Putamen (tissue), 1 donor: ENCODE data around the gene HS3ST3B1.

ENCODE experiments used
- DNase-seq: peaks from one replicate; pipeline ENCODE4 v3.0.0-alpha.2; 2016; ENCODE audit warnings: low spot score

Gene HS3ST3B1

DNA sequence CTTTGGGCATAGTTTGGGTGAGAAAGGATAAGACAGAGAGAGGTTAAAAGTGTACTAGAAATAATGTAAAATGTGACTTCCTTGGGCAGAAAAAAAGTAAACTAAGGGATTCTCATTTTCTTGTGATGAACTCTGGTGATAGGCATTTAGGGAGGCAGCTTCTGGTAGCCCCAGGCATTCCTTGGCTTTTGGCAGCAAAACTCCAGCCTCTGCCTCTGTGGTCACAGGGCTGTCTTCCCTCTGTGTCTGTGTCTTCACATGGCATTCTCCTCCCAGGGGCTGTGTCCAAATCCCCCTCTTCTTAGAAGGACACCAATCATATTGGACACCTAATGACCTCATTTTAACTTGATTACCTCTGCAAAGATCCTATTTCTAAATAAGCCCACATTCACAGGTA is 54.7 kb downstream of the HS3ST3B1 start:
- no peak for DNase-seq

DNA sequence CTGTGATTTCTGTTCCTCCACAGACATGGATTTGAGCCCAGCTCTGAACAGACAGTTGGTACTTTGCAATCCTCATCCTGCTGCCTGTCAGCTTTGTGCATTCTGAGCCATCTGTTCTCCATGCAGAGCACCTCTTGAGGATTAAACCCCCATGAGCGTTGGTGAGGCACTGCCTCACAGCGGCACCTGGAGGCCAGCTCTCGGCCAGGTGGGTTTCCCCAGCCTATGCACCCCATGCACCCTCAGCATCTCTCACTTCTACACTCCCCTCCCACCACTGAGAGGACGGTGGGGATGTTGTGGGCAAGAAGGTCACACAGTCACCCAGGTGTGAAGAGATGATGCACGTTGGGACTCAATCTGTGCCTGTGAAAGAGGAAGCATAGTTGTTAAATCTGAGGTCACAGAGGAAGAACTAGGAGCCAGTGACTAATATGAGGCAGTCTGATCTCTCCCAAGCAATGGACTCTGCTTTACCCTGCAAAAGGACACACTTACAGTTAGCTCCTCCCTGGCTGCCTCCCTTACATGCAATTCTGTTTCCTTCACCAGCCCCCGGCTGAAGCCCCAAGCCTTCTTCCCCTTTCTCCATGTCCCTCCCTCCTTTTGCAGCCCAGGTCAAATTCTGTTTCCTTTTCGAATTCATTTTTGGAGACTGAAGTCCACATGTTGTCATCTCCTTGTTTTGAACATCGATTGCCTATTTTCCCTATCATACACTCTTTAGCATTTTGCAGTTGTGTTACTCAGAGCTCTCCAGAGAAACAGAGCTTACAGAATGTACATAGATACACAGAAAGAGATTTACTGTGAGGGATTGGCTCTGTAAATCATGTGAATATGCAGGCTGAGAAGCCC is 58.5 kb downstream of the HS3ST3B1 start:
- DNase-seq = no peak

DNA sequence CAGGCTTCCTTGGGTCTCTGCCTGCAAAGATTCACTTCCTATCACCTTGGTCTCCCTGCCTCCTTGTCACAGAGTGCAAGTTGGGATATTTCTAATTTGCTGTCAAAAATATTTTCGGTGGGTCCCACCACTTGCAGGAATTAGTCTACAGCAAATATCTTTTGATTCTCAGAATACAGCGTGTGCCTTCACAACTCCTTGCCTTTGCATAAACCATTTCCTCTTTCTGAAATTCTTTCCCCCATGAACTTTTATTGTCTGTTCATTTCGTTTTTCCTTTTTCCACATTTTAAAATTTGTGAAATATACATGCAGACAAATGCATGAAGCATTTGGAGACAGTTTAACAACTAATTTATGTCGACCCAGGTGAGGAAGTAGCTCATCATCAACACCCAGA is 60.0 kb downstream of the HS3ST3B1 start:
- no peak for DNase-seq

DNA sequence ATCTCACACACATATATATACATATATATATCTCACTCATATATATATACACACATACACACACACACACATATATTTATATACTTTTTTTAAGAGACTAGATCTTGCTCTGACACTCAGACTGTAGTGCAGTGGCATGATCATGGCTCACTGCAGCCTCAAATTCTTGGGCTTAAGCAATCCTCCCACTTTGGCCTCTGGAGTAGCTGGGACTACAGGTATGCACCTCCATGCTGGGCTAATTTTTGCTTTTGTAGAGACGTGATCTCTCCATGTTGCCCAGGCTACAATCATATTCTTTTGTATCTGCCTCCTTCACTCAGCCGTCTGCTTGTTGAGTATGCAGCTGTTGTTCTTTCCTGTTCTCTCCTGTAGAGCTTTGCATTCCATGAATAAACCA is 60.6 kb downstream of the HS3ST3B1 start:
- no peak for DNase-seq

DNA sequence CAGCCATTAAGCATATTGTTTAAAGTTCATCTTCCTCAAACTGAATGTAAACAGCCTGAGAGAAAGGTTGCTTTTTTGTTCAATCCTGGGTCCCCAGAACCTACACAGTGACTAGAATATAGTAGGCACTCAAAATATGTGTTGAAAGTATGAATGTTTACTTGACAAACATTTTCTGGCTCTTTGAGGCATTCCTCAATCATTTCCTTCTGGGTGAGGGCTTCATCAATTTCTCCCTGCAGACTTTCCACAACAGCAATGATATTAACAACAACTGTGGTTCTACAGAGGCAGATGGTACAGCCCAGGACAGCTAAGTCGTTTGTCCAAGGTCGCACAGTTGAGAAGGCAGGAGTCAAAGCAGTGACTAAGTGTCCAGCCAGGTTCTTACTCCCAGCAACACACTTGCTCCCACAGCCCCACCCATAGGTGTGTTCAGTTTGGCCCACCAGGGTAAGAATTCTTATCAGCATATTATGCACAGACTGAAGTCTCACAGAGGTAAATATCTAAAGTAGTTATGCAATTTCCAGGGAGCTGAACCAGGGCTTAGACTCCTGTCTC is 61.1 kb downstream of the HS3ST3B1 start:
- DNase-seq = no peak

DNA sequence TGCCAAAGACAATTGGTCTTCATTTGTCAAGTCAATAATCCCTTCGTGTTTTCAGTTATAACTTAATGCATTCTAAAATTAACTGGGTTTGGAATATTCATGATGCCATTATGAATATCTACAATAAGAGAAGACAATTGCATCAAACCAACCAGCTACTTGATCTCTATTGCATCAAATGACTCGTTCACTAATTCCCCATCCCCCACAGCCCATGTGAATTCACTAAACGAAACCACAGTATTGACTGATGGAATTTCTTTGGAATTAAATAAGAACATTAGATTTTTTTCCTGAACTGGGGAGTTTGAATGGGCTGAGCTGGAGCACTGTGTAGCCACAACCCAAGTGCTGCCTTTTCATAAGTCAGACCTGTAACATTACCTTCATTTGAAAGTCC is 65.3 kb downstream of the HS3ST3B1 start:
- no peak for DNase-seq

DNA sequence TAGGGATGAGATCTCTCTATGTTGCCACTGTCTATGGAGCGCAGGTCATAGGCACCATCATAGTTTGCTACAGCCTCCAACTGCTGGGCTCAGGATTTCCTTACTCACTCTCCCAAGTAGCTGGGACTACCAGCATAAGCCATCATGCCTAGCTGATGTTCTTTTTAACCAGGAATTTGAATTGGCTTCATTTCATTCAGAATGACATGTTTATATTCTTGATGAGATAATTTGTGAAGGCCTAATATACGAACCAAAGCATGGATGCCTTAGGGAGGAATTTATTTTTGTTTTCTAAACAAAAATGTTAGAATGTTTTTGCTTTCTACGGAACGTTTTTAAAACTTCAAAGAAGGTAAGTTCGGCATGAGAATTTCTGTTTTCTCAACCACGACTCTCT is 71.6 kb downstream of the HS3ST3B1 start:
- no peak for DNase-seq

DNA sequence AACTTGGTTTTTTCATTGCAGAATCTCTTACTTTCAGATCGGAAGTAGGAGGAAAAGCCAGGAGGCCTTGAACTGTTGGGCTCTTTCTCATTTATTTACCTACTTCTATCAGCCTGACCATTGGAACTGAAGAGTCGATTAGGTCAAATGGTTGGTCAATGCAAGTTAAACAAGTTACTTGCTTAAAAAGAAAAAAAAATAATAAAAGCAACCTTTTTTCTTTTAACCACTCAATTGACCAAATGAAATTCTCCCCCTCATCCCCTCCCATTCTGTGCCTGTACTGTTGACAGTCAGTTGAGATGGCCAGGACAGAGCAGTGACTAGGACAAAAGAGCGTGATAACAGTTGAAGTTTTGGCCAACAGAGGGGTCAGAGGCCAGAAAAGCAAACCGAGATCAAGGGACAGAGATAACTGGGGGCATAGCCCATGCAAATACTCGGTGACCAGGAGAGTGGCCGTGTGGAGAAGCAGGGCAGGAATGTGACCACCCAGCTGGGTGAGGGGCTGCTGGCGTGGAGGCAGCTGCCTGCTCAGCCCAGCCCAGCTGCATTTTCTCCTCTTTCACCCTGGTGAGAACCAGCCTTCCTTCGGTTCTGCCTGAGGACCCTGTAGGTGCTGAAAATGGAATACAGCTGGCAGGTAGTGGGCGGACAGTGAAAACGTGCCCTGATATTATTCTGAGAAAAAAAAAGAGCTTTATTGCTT is 72.2 kb downstream of the HS3ST3B1 start:
- no peak for DNase-seq

DNA sequence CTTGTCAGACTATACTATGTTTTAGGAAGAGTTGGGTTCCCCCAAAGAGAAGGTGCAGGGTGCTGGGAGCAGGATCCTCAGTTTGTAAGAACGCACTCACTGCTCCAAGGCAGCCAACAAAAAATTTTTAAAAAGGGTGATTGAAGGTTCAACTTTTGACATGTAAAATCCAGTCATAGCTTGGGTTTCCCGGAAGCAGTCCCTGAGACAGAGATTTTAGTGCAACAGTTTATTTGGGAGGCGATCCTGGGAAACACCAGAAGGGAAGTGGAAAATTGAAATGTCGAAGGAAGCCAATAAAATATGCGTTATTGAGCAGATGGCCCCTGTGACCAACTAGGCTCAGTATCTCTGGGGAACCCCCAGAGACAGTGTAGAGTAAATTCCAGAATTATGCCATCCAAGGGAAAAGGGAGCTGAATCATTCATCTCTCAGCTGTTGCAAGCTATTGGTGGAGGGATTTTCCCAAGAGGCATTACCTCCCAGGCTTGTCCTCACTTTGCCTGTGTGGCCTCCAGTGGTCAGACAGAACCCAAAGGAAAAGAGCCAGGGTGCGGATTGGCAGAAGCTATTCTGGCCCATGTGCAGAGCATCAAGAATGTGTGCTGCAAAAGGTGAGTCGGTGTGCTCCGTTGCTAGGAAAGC is 72.9 kb downstream of the HS3ST3B1 start:
- no peak for DNase-seq

DNA sequence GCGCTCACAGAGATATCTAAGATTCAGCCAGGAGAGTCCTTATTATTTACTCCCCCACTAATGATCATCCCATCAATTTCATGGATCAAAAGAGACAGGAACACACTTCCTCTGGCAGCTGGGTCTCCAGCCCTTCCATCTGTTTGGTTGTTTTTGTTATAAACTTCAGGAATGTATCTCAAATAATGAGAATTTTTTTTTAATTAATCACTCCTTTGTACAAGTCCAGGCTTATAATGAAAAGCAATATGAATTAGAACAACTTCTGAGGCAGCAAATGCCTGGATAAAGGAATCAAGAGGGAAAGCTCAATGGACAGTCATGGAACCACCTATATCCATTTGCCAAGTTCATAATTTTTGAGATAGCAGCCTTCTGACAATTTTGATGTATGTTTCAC is 73.4 kb downstream of the HS3ST3B1 start:
- DNase-seq = no peak

DNA sequence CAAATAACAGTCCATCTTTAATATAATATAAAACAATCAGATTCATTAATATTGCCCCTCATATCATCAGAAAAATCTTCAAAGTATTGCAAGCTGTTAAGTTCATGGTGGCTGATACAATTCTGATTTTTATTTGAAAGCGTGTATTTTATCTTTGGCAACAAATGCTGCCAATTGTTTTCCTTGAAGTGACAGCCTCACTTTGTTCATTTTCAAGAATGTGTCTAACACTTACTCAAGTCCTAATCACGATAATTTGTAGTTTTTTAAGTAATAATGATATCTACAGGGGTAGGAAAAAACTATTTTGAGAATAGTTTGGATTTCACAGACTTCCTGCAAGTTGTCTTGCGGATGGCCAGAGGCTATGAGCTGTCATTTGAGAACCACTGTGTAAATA is 75.8 kb downstream of the HS3ST3B1 start:
- no peak for DNase-seq

DNA sequence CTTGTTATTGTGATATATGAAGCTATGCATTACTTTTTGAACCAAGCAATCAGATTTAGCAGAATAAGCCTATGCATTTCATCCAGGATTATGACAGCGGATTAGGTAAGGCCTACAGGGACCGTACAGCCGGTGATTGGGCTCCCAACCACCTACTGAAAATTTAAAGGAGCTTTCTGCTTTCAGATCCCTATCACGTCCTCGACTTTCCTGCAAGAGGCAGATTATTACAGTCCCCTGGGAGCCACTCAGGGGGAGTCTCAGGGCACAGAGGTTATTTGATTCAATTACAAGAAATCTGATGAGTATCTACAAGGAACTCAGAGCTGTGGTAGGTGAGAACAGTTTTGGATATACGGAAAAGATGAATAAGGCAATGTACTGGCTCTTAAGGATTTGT is 80.7 kb downstream of the HS3ST3B1 start:
- no peak for DNase-seq

DNA sequence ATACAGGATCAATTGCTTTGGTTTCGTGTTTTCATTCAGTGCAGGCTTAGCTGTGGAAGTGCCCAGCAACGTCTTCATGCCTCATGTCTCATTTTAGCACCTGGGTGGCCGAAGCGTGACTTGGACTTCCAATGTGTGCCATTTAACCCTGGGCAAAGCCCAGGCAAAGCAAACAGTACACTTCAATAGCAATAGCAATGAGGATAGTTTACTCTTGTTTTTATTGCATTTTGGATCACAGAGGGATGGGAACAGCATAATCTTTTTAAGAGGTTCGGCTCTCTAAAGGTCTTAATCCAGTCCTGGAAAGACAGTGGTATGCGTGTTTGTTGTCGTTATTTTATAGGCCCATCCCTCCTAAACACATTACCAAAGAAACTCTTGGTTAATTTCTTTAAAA is 86.2 kb downstream of the HS3ST3B1 start:
- DNase-seq = no peak

DNA sequence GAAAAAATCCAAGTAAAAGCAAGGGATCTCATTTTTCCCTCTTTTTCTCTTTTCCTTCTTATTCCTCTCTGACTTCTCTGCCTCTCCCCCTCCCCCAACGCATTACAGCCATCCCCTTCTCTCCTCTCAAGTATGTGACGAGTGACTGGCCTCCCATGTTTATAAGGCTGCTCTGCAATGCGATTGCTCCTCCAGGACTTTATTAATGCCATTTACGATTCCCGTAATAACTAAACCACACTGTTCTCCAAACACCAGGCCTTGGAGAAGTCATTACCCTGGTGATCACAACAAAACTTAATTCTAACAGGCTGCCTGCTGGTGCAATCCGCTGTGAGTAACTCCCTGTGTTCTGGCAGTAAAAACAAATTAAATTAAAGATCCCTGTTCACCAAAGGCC is 88.8 kb downstream of the HS3ST3B1 start:
- DNase-seq = no peak

DNA sequence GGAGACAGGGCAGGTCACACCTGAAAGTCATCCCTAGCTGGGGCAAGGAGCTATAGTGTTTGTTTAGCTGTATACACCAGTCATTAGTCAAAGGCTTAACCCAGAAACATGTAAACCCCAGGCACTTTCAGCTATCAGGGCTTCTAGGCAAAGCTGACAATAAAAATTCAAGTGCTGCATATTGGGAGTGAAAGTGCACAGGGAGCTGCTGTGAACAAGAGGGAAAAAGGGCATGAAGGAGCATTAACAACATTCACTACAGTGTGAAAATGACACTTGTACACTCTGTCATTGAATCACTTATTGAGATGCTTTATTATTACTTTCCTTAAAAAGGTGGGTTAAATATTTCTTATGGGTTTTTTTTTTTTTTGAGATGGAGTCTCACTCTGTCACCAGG is 92.8 kb downstream of the HS3ST3B1 start:
- no peak for DNase-seq

DNA sequence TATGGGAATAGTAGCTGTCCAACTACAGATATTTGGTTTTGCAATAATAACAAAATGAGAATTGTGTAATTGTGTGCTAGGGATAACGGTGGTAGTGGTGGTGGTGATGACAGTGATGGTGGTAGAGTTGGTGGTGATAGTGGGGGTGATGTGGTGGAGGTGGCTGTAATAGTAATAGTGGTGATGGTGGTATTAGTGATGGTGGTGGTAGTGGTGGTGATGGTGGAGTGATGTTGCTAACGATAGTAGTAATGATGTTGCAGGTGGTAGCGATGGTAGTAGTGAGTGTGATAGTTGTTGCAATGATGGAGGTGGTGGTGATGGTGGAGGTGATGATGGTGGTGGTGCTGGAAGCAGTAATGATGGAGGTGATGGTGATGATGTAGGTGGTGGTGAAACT is 94.4 kb downstream of the HS3ST3B1 start:
- no peak for DNase-seq

DNA sequence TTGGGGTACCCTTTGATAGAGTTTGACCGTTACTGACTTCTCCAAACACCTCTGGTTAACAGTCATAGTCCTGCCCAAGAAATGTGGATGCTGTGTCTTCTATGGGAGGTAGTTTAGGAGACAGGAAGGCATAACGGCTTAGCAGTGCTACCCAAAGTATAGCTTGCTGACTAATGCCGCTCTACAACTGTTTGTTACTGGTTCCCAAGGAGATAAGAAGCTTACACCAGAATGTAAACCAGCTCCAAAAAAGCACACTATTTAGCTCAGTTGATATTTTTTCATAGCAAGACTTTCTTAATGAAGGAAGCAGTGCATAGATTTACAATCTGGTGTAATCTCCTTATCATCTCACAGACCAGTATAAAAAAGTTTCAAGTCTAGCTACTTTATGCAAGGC is 95.7 kb downstream of the HS3ST3B1 start:
- DNase-seq = no peak

DNA sequence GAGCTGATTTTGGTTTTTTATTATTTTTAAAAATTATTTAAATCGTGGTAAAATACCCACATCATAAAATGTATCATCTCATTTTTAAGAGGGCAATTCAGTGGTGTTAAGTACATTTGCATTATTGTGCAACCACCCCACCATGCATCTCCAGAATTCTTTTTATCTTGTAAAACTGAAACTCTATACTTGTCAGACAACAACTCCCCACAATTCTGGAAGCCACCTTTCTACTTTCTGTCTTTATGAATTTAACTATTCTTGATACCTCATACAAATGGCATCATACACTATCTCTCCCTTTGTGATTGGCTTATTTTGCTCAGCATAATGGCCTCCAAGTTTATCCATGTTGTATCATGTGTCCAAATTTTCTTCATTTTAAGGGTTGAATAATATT is 97.9 kb downstream of the HS3ST3B1 start:
- no peak for DNase-seq
